ENCODE results near the gene KCND3.

DNA sequence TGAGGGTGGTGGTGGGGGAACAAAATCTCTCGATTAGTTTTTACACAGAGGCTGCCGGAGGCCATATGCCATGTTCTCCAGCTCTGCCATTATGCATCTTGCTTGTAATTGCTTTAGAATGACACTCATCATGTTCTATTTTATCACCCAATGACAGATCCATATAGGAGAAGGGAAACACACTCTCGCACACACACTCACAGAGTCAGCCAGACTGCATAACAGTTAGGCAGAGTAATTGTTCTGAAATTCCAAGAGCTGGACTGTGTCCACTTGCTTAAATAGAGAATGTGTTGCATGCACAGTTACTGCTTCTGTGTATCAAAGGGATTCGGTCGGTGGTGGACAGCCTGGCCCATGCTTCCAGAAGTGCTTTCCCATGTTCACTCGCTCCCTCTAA, 30.6 kb downstream of the KCND3 start:
- TF ChIP-seq, protein P1, sequence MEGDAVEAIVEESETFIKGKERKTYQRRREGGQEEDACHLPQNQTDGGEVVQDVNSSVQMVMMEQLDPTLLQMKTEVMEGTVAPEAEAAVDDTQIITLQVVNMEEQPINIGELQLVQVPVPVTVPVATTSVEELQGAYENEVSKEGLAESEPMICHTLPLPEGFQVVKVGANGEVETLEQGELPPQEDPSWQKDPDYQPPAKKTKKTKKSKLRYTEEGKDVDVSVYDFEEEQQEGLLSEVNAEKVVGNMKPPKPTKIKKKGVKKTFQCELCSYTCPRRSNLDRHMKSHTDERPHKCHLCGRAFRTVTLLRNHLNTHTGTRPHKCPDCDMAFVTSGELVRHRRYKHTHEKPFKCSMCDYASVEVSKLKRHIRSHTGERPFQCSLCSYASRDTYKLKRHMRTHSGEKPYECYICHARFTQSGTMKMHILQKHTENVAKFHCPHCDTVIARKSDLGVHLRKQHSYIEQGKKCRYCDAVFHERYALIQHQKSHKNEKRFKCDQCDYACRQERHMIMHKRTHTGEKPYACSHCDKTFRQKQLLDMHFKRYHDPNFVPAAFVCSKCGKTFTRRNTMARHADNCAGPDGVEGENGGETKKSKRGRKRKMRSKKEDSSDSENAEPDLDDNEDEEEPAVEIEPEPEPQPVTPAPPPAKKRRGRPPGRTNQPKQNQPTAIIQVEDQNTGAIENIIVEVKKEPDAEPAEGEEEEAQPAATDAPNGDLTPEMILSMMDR (conservative IDR thresholded peaks at IDR 0.05; ENCODE audit: low read depth, low read length): no peak
- TF ChIP-seq RCOR1 (IDR thresholded peaks at IDR 0.05; ENCODE audit: insufficient replicate concordance, low read length): no peak
- TF ChIP-seq POLR2A (IDR thresholded peaks at IDR 0.05; ENCODE audit: low read depth, low read length): no peak
- TF ChIP-seq, protein P2, sequence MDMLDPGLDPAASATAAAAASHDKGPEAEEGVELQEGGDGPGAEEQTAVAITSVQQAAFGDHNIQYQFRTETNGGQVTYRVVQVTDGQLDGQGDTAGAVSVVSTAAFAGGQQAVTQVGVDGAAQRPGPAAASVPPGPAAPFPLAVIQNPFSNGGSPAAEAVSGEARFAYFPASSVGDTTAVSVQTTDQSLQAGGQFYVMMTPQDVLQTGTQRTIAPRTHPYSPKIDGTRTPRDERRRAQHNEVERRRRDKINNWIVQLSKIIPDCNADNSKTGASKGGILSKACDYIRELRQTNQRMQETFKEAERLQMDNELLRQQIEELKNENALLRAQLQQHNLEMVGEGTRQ (IDR thresholded peaks at IDR 0.05; ENCODE audit: low read depth, low read length): no peak
- TF ChIP-seq FOS (IDR thresholded peaks at IDR 0.05; ENCODE audit: low read depth, low read length): no peak
- no peak for TF ChIP-seq MXI1 (IDR thresholded peaks at IDR 0.05; ENCODE audit: borderline replicate concordance, low read depth, low read length)
- no peak for TF ChIP-seq RAD21 (IDR thresholded peaks at IDR 0.05; ENCODE audit: low read length)

Measured in IMR-90 (cell line).